Midbrain (tissue), 1 donor: ENCODE data around the gene BTD.
A peak's percentile ranks its signal among the peaks of the same experiment; 100 is the strongest.

ENCODE experiments used
- DNase-seq: peaks from one replicate; lab custom pipeline; 2025; lab: John Stamatoyannopoulos, UW

Gene BTD

GRCh38 chr3:15636028-15636709 lies 34.6 kb downstream of the BTD start:
- no peak for DNase-seq

GRCh38 chr3:15637131-15637951 lies 35.8 kb downstream of the BTD start:
- DNase-seq, result no peak

GRCh38 chr3:15638193-15638890 lies 36.8 kb downstream of the BTD start:
- DNase-seq, result no peak

GRCh38 chr3:15638891-15639262 lies 37.3 kb downstream of the BTD start:
- no peak for DNase-seq

GRCh38 chr3:15645246-15645645 lies 43.7 kb downstream of the BTD start:
- DNase-seq, result no peak

- DNase-seq, result no peak
These were observed 44.4 kb downstream of the BTD start for GRCh38 chr3:15645740-15646501.

- no peak for DNase-seq
These were observed 45.4 kb downstream of the BTD start for GRCh38 chr3:15646851-15647511.

GRCh38 chr3:15647611-15648167 lies 46.1 kb downstream of the BTD start:
- no peak for DNase-seq

GRCh38 chr3:15649341-15649740 lies 47.8 kb downstream of the BTD start:
- DNase-seq, result no peak

- no peak for DNase-seq
These were observed 48.3 kb downstream of the BTD start for GRCh38 chr3:15649858-15650257.

GRCh38 chr3:15651396-15651795 lies 49.9 kb downstream of the BTD start:
- DNase-seq, result no peak

- DNase-seq, result no peak
These were observed 51.8 kb downstream of the BTD start for GRCh38 chr3:15653321-15653720.

GRCh38 chr3:15654127-15654526 lies 52.6 kb downstream of the BTD start:
- no peak for DNase-seq

GRCh38 chr3:15654891-15655290 lies 53.3 kb downstream of the BTD start:
- peak; percentile 70 for DNase-seq

GRCh38 chr3:15656342-15656741 lies 54.8 kb downstream of the BTD start:
- no peak for DNase-seq

GRCh38 chr3:15657016-15657415 lies 55.5 kb downstream of the BTD start:
- DNase-seq, result no peak

GRCh38 chr3:15659254-15659975 lies 57.9 kb downstream of the BTD start:
- no peak for DNase-seq

- no peak for DNase-seq
These were observed 58.8 kb downstream of the BTD start for GRCh38 chr3:15660055-15660935.

GRCh38 chr3:15664144-15664543 lies 62.6 kb downstream of the BTD start:
- DNase-seq, result no peak
